ENCODE measurements around the gene BCL2. TPM values are rescaled to one million over a fixed set of nuclear protein-coding genes. Genes with fewer than 3 reads are reported as not detected.
A peak's percentile ranks its signal among the peaks of the same experiment; 100 is the strongest.

The BCL2 gene
- total RNA-seq, 1 experiment from 2014 or later: 2.6 TPM

DNA sequence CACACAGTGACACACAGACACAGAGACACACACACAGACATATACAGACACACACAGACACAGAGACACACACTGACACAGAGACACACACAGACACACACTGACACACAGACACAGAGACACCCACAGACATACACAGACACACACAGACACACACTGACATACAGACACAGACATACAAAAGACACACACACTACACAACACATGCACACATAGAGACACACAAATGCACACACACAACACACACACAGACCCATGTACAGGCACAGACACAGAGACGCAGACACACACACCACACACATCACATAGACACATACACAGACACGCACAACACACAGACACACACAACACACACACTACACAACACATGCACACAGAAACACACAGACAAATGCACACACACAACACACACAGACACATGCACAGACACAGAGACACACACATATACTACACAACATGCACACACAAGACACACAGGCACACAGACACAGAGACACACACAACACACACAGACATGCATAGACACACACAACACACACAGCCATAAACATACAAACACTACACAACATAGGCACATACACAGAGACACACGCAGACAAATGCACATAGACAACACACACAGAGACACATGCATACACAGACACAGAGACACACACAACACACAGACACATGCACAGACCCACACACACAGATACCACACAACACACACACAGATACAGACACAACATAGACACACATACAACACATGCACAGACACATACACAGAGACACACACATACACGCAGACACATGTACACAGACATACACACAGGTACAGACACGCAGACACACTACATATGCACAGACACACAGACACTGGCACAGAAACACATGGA lies 120.5 kb downstream of the BCL2 start:
- ATAC-seq: no peak
- DNase-seq (ENCODE audit: low spot score): no peak
- H3K4me3 Mint-ChIP-seq: no peak overlapping the region
- no peak for TF ChIP-seq ZNF671 (CRISPR knock-in tag; IDR thresholded peaks at IDR 0.05)
- 0 out of 2 replicates have a peak, but pooled peaks have one; percentile 10 for TF ChIP-seq NFE2L1 (CRISPR knock-in tag; IDR thresholded peaks at IDR 0.05)
- no peaks in the 10 kb centered on the region for H3K36me3 Mint-ChIP-seq
- POLR2A ChIA-PET: no interaction called here
- no peaks in the 10 kb centered on the region for H3K4me1 Mint-ChIP-seq
- CTCF ChIA-PET: no interaction called here
- H3K27ac Mint-ChIP-seq: no peak overlapping the region
- H3K27me3 Mint-ChIP-seq (ENCODE audit: low read depth): no peaks in the 10 kb centered on the region
- no peaks in the 10 kb centered on the region for H3K9me3 Mint-ChIP-seq

DNA sequence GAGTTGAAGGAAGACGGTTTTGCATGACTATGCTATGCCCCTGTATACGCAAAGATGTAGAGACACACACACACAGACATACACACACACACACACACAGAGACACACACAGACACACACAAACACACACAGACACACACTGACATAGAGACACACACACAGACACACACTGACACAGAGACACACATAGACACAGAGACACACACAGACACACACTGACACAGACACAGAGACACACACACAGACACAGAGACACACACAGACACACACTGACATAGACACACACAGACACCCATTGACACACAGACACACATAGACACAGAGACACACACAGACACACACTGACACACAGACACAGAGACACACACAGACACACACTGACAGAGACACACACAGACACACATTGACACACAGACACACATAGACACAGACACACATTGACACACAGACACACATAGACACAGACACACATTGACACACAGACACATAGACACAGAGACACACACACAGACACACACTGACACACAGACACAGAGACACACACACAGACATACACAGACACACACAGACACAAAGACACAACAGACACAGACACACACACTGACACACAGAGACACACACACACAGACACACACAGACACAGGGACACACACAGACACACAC lies 121.3 kb downstream of the BCL2 start:
- no peaks in the 10 kb centered on the region for H3K9me3 Mint-ChIP-seq
- no peak for TF ChIP-seq SP1 (CRISPR knock-in tag; conservative IDR thresholded peaks at IDR 0.05)
- TF ChIP-seq ZNF263 (CRISPR knock-in tag; IDR thresholded peaks at IDR 0.05; ENCODE audit: low read depth): no peak
- no peak for TF ChIP-seq ZNF671 (CRISPR knock-in tag; IDR thresholded peaks at IDR 0.05)
- TF ChIP-seq, protein P1, sequence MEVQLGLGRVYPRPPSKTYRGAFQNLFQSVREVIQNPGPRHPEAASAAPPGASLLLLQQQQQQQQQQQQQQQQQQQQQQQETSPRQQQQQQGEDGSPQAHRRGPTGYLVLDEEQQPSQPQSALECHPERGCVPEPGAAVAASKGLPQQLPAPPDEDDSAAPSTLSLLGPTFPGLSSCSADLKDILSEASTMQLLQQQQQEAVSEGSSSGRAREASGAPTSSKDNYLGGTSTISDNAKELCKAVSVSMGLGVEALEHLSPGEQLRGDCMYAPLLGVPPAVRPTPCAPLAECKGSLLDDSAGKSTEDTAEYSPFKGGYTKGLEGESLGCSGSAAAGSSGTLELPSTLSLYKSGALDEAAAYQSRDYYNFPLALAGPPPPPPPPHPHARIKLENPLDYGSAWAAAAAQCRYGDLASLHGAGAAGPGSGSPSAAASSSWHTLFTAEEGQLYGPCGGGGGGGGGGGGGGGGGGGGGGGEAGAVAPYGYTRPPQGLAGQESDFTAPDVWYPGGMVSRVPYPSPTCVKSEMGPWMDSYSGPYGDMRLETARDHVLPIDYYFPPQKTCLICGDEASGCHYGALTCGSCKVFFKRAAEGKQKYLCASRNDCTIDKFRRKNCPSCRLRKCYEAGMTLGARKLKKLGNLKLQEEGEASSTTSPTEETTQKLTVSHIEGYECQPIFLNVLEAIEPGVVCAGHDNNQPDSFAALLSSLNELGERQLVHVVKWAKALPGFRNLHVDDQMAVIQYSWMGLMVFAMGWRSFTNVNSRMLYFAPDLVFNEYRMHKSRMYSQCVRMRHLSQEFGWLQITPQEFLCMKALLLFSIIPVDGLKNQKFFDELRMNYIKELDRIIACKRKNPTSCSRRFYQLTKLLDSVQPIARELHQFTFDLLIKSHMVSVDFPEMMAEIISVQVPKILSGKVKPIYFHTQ (CRISPR knock-in tag; IDR thresholded peaks at IDR 0.05): no peak
- TF ChIP-seq, protein P2, sequence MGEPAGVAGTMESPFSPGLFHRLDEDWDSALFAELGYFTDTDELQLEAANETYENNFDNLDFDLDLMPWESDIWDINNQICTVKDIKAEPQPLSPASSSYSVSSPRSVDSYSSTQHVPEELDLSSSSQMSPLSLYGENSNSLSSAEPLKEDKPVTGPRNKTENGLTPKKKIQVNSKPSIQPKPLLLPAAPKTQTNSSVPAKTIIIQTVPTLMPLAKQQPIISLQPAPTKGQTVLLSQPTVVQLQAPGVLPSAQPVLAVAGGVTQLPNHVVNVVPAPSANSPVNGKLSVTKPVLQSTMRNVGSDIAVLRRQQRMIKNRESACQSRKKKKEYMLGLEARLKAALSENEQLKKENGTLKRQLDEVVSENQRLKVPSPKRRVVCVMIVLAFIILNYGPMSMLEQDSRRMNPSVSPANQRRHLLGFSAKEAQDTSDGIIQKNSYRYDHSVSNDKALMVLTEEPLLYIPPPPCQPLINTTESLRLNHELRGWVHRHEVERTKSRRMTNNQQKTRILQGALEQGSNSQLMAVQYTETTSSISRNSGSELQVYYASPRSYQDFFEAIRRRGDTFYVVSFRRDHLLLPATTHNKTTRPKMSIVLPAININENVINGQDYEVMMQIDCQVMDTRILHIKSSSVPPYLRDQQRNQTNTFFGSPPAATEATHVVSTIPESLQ (CRISPR knock-in tag; IDR thresholded peaks at IDR 0.05): no peak
- no peaks in the 10 kb centered on the region for H3K36me3 Mint-ChIP-seq
- no peaks in the 10 kb centered on the region for H3K4me1 Mint-ChIP-seq
- ATAC-seq: no peak
- CTCF ChIA-PET: no interaction called here
- H3K27me3 Mint-ChIP-seq (ENCODE audit: low read depth): no peaks in the 10 kb centered on the region
- H3K27ac Mint-ChIP-seq: no peak overlapping the region
- no peak for DNase-seq (ENCODE audit: low spot score)
- POLR2A ChIA-PET: no interaction called here
- H3K4me3 Mint-ChIP-seq: no peak overlapping the region

DNA sequence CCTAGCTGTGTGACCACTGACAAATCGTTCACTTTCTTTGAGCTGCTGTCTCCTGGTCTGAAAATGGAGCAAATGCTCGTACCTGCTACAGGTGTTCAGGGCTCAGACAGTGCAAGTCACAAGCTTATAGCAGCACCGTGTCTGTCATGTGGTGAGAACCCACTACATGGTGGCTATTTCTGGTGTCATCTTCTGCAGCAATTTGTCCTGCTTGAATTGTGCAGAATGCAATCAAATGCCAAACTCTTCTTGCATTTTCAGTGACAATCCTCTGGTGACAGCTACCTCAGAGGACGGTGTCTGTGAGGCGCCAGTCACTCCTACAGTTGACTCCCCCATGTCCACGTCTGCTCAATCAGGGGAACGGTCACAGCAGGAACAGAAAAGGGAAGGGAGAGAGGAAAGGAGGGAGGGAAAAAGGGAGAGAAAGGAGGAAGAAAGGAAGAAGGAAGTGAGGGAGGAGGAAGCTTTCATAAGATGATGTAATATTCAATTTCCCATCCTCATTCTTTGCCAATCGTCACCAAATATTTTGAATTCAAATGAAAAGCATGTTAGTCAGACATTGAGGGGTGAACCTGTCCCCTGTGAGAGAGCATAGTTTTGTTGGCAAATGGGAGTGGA lies 122.2 kb downstream of the BCL2 start:
- H3K36me3 Mint-ChIP-seq: no peaks in the 10 kb centered on the region
- POLR2A ChIA-PET: no interaction called here
- TF ChIP-seq GTF2I (CRISPR knock-in tag; conservative IDR thresholded peaks at IDR 0.05) (no peak), CBFB (CRISPR knock-in tag; IDR thresholded peaks at IDR 0.05; ENCODE audit: low read depth) (no peak), EMX1 (CRISPR knock-in tag; IDR thresholded peaks at IDR 0.05) (no peak), ZNF396 (CRISPR knock-in tag; IDR thresholded peaks at IDR 0.05; ENCODE audit: borderline replicate concordance) (no peak)
- TF ChIP-seq, protein P3, sequence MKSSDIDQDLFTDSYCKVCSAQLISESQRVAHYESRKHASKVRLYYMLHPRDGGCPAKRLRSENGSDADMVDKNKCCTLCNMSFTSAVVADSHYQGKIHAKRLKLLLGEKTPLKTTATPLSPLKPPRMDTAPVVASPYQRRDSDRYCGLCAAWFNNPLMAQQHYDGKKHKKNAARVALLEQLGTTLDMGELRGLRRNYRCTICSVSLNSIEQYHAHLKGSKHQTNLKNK (CRISPR knock-in tag; IDR thresholded peaks at IDR 0.05): no peak
- TF ChIP-seq, protein P4, sequence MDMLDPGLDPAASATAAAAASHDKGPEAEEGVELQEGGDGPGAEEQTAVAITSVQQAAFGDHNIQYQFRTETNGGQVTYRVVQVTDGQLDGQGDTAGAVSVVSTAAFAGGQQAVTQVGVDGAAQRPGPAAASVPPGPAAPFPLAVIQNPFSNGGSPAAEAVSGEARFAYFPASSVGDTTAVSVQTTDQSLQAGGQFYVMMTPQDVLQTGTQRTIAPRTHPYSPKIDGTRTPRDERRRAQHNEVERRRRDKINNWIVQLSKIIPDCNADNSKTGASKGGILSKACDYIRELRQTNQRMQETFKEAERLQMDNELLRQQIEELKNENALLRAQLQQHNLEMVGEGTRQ (CRISPR knock-in tag; IDR thresholded peaks at IDR 0.05): no peak
- TF ChIP-seq, protein P5, sequence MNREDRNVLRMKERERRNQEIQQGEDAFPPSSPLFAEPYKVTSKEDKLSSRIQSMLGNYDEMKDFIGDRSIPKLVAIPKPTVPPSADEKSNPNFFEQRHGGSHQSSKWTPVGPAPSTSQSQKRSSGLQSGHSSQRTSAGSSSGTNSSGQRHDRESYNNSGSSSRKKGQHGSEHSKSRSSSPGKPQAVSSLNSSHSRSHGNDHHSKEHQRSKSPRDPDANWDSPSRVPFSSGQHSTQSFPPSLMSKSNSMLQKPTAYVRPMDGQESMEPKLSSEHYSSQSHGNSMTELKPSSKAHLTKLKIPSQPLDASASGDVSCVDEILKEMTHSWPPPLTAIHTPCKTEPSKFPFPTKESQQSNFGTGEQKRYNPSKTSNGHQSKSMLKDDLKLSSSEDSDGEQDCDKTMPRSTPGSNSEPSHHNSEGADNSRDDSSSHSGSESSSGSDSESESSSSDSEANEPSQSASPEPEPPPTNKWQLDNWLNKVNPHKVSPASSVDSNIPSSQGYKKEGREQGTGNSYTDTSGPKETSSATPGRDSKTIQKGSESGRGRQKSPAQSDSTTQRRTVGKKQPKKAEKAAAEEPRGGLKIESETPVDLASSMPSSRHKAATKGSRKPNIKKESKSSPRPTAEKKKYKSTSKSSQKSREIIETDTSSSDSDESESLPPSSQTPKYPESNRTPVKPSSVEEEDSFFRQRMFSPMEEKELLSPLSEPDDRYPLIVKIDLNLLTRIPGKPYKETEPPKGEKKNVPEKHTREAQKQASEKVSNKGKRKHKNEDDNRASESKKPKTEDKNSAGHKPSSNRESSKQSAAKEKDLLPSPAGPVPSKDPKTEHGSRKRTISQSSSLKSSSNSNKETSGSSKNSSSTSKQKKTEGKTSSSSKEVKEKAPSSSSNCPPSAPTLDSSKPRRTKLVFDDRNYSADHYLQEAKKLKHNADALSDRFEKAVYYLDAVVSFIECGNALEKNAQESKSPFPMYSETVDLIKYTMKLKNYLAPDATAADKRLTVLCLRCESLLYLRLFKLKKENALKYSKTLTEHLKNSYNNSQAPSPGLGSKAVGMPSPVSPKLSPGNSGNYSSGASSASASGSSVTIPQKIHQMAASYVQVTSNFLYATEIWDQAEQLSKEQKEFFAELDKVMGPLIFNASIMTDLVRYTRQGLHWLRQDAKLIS (CRISPR knock-in tag; IDR thresholded peaks at IDR 0.05; ENCODE audit: borderline replicate concordance): no peak
- no peaks in the 10 kb centered on the region for H3K4me1 Mint-ChIP-seq
- H3K27me3 Mint-ChIP-seq (ENCODE audit: low read depth): no peaks in the 10 kb centered on the region
- no peak; the same call in 1 of the 2 replicates for ATAC-seq
- DNase-seq (ENCODE audit: low spot score): no peak
- no peaks in the 10 kb centered on the region for H3K9me3 Mint-ChIP-seq
- no peak overlapping the region for H3K27ac Mint-ChIP-seq
- H3K4me3 Mint-ChIP-seq: no peak overlapping the region
- CTCF ChIA-PET: no interaction called here
